ENCODE data around the gene TMEM108. TPM values are rescaled to one million over a fixed set of nuclear protein-coding genes. Genes with fewer than 3 reads are reported as not detected.

The TMEM108 gene
- total RNA-seq, 6 experiments from 2014 or later, result not detected

GRCh38 chr3:133137042-133137996 is 99.1 kb downstream of the TMEM108 start:
- Mint-ChIP-seq H3K27ac (no peak overlapping the region), H3K4me1 (ENCODE audit: low read depth) (no peaks in the 10 kb centered on the region), H3K36me3 (ENCODE audit: low read depth) (no peaks in the 10 kb centered on the region), H3K27me3 (ENCODE audit: insufficient read depth) (peaks cover 2% of the 10 kb centered on the region), H3K9me3 (peaks cover 19% of the 10 kb centered on the region), H3K4me3 (no peak overlapping the region)
- no peak for DNase-seq
- no peak for TF ChIP-seq CTCF (IDR thresholded peaks at IDR 0.05)

DNA sequence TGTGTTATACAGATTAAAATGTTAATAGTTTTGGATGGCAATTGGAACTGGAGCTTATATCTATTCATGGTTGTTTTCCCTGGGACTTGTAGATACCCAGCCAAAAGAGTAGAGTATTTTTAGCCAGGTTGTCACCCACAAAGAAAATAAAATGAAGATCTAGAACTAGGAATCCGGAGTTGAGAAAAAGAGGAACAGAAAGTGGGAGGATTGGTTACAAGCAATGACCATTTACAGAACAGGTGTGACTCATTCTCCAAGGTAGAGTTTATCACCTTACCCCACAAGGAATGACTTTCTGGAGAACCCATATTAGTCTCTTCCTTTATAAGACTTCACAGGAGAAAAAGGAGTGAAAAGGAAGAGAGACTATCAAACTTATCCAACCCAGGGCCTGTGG is 99.8 kb downstream of the TMEM108 start:
- Mint-ChIP-seq H3K36me3 (ENCODE audit: low read depth) (no peaks in the 10 kb centered on the region), H3K9me3 (peaks cover 19% of the 10 kb centered on the region)
- no peak for TF ChIP-seq CTCF (IDR thresholded peaks at IDR 0.05)

GRCh38 chr3:133152056-133152455 is 113.9 kb downstream of the TMEM108 start:
- no peaks in the 10 kb centered on the region for H3K4me1 Mint-ChIP-seq (ENCODE audit: low read depth)
- no peak for DNase-seq
- peaks cover 8% of the 10 kb centered on the region for H3K9me3 Mint-ChIP-seq
- H3K27me3 Mint-ChIP-seq (ENCODE audit: insufficient read depth), result no peaks in the 10 kb centered on the region
- H3K36me3 Mint-ChIP-seq (ENCODE audit: low read depth), result no peaks in the 10 kb centered on the region
- H3K27ac Mint-ChIP-seq, result no peak overlapping the region
- TF ChIP-seq CTCF (IDR thresholded peaks at IDR 0.05), result no peak
- no peak overlapping the region for H3K4me3 Mint-ChIP-seq

More for the DNA sequence above, 99.8 kb downstream of the TMEM108 start:
- no peak for DNase-seq
- no peaks in the 10 kb centered on the region for H3K4me1 Mint-ChIP-seq (ENCODE audit: low read depth)
- peaks cover 2% of the 10 kb centered on the region for H3K27me3 Mint-ChIP-seq (ENCODE audit: insufficient read depth)
- no peak overlapping the region for H3K27ac Mint-ChIP-seq
- no peak overlapping the region for H3K4me3 Mint-ChIP-seq

- DNase-seq, result no peak
- Mint-ChIP-seq H3K36me3 (ENCODE audit: low read depth) (no peaks in the 10 kb centered on the region), H3K9me3 (peaks cover 8% of the 10 kb centered on the region), H3K27ac (no peak overlapping the region), H3K4me1 (ENCODE audit: low read depth) (no peaks in the 10 kb centered on the region), H3K27me3 (ENCODE audit: insufficient read depth) (no peaks in the 10 kb centered on the region), H3K4me3 (no peak overlapping the region)
- TF ChIP-seq CTCF (IDR thresholded peaks at IDR 0.05), result no peak
These were observed 114.6 kb downstream of the TMEM108 start for GRCh38 chr3:133152681-133153220.

DNA sequence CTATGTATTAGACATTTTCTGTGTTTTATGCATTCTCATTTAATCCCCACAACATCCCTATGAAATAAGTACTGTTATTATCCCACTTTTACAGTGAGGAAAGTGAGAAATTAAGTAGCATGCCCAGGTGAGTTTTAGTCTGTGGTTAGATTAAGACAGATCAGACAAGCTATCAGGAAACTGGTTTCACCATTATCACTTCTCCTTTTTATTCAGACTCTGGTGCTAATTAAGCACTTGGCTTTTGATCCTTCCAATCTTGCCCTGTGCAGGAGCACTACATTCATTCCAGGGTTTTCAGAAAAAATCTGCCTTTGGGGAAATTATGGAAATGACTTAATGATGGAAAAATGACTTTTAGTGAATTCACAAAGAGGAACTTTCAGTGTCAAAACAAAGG is 115.2 kb downstream of the TMEM108 start:
- H3K36me3 Mint-ChIP-seq (ENCODE audit: low read depth), result no peaks in the 10 kb centered on the region
- TF ChIP-seq CTCF (IDR thresholded peaks at IDR 0.05), result no peak
- H3K27ac Mint-ChIP-seq, result no peak overlapping the region
- no peaks in the 10 kb centered on the region for H3K4me1 Mint-ChIP-seq (ENCODE audit: low read depth)
- no peak overlapping the region for H3K4me3 Mint-ChIP-seq
- H3K9me3 Mint-ChIP-seq, result peaks cover 4% of the 10 kb centered on the region; the same call in 1 of the 2 replicates
- no peak for DNase-seq
- no peaks in the 10 kb centered on the region for H3K27me3 Mint-ChIP-seq (ENCODE audit: insufficient read depth)

All from HFFc6 (cell line).